A673 (cell line): ENCODE results near the gene ZDHHC22. TPM values are rescaled to one million over a fixed set of nuclear protein-coding genes. Genes with fewer than 3 reads are reported as not detected.

Experiments
- BruUV-seq: library from RNA; stranded (reverse); fragments of 400-500 nt; replicated peaks from 2 replicates; lab custom pipeline; 2021; lab: Mats Ljungman, UMichigan
- CTCF ChIA-PET: fragments of 300-600 bp; sonication (Branson Sonifier 250); formaldehyde crosslinking; loops from one replicate; lab custom pipeline; 2022; ENCODE audit warnings: antibody characterized with exemption; lab: Charles Lee
- POLR2A ChIA-PET: fragments of 300-600 bp; sonication (Branson Sonifier 250); formaldehyde crosslinking; loops from one replicate; lab custom pipeline; 2022; ENCODE audit warnings: antibody characterized with exemption; ENCODE audit not compliant: low non-redundant PET; lab: Charles Lee
- DNase-seq: peaks from one replicate; pipeline ENCODE4 v3.0.0-alpha.2; 2015; ENCODE audit warnings: low spot score
- H3K27ac ChIP-seq: fragments of 200-600 bp; sonication (generic); 2 replicates; pipeline ENCODE4 v1.5.1; 2016; ENCODE audit warnings: mixed run types, low read depth, mild to moderate bottlenecking, mixed read lengths, antibody characterized with exemption, low read length; ENCODE audit not compliant: poor library complexity, severe bottlenecking
- H3K27me3 ChIP-seq: fragments of 200-600 bp; sonication (generic); replicated peaks from 2 replicates; pipeline ENCODE4 v1.6.1; 2017; ENCODE audit warnings: mixed run types, low read depth, mild to moderate bottlenecking, mixed read lengths, antibody characterized with exemption, low read length; ENCODE audit not compliant: insufficient read depth, poor library complexity
- H3K36me3 ChIP-seq: fragments of 200-600 bp; sonication (generic); 2 replicates; pipeline ENCODE4 v1.6.1; 2016; ENCODE audit warnings: mixed run types, mild to moderate bottlenecking, mixed read lengths, antibody characterized with exemption, low read length; ENCODE audit not compliant: insufficient read depth, poor library complexity, severe bottlenecking
- H3K4me1 ChIP-seq: fragments of 200-600 bp; sonication (generic); 2 replicates; pipeline ENCODE4 v1.6.1; 2017; ENCODE audit warnings: mixed run types, mild to moderate bottlenecking, mixed read lengths, antibody characterized with exemption, low read length; ENCODE audit not compliant: insufficient read depth, poor library complexity, severe bottlenecking
- H3K4me3 ChIP-seq: fragments of 200-600 bp; sonication (generic); 2 replicates; pipeline ENCODE4 v1.5.1; 2016; ENCODE audit warnings: low read depth, mixed run types, mild to moderate bottlenecking, mixed read lengths, low read length; ENCODE audit not compliant: poor library complexity, severe bottlenecking
- H3K9me3 ChIP-seq: fragments of 200-600 bp; sonication (generic); 2 replicates; pipeline ENCODE4 v1.6.1; 2016; ENCODE audit warnings: mixed run types, low read depth, mild to moderate bottlenecking, mixed read lengths, antibody characterized with exemption, low read length; ENCODE audit not compliant: poor library complexity, severe bottlenecking
- EZH2 ChIP-seq: fragments of 200-600 bp; sonication (generic); IDR thresholded peaks from 2 replicates; pipeline ENCODE4 v1.6.1; 2017; ENCODE audit warnings: borderline replicate concordance, low read depth, mild to moderate bottlenecking, mixed read lengths, antibody characterized with exemption, low read length; ENCODE audit not compliant: poor library complexity, severe bottlenecking
- intact Hi-C: fragments of 100-400 bp; cut with micrococcal nuclease; formaldehyde crosslinking; loops from one replicate; pipeline ENCODE4 v1.10.0; 2022; ENCODE audit not compliant: unreplicated experiment
- total RNA-seq: library from RNA; stranded (reverse); gene quantifications from 2 replicates; pipeline ENCODE4 v1.2.3, GENCODE V29; 2021
- TF ChIP-seq, protein P1 (sequence below): fragments of 300-800, 200-600 bp; sonication (generic); conservative IDR thresholded peaks from 2 replicates; pipeline ENCODE4 v1.5.1; 2017; ENCODE audit warnings: low read depth, mild to moderate bottlenecking, antibody characterized with exemption, low read length, moderate library complexity, mixed read lengths

The ZDHHC22 gene
- total RNA-seq, 1 experiment from 2014 or later: 0.60 TPM

GRCh38 chr14:77103475-77103874 lies 38.1 kb downstream of the ZDHHC22 start:
- BruUV-seq: no TSS peak
- no peak for TF ChIP-seq EZH2
- TF ChIP-seq, protein P1, sequence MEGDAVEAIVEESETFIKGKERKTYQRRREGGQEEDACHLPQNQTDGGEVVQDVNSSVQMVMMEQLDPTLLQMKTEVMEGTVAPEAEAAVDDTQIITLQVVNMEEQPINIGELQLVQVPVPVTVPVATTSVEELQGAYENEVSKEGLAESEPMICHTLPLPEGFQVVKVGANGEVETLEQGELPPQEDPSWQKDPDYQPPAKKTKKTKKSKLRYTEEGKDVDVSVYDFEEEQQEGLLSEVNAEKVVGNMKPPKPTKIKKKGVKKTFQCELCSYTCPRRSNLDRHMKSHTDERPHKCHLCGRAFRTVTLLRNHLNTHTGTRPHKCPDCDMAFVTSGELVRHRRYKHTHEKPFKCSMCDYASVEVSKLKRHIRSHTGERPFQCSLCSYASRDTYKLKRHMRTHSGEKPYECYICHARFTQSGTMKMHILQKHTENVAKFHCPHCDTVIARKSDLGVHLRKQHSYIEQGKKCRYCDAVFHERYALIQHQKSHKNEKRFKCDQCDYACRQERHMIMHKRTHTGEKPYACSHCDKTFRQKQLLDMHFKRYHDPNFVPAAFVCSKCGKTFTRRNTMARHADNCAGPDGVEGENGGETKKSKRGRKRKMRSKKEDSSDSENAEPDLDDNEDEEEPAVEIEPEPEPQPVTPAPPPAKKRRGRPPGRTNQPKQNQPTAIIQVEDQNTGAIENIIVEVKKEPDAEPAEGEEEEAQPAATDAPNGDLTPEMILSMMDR: no peak
- DNase-seq: no peak
- no peak overlapping the region for H3K27ac ChIP-seq
- ChIA-PET CTCF (no interaction called here), POLR2A (no interaction called here)
- intact Hi-C loops: no loop called here
- no peaks in the 10 kb centered on the region for H3K27me3 ChIP-seq
- H3K4me1 ChIP-seq: peaks cover 11% of the 10 kb centered on the region
- H3K36me3 ChIP-seq: peaks cover 21% of the 10 kb centered on the region
- H3K9me3 ChIP-seq: no peaks in the 10 kb centered on the region
- no peak overlapping the region for H3K4me3 ChIP-seq

DNA sequence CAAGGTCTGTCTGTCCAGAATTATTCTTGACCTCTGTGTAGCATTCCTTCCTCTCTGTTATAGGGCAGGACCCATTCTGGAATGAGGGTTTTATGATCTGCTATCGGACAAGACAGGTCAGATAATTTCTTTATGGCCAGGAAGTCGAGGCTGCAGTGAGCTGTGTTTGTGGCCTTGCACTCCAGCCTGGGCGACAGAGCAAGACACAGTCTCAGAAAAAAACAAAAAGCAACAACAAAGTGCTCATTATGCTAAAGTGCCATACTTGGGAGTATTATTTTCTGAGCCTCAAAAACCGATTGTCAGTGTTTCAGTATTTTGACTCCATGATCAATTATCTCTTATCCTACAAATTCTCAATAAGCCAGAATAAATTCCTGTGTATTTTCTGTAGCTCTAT lies 39.4 kb downstream of the ZDHHC22 start:
- intact Hi-C loops: no loop called here
- no peak overlapping the region for H3K4me3 ChIP-seq
- ChIA-PET POLR2A (no interaction called here), CTCF (no interaction called here)
- H3K4me1 ChIP-seq: peaks cover 11% of the 10 kb centered on the region
- no peak overlapping the region for H3K27ac ChIP-seq
- TF ChIP-seq, protein P1: no peak
- no peak for TF ChIP-seq EZH2
- no peak for DNase-seq
- H3K36me3 ChIP-seq: peaks cover 13% of the 10 kb centered on the region
- no peaks in the 10 kb centered on the region for H3K9me3 ChIP-seq
- H3K27me3 ChIP-seq: no peaks in the 10 kb centered on the region
- BruUV-seq: no TSS peak

DNA sequence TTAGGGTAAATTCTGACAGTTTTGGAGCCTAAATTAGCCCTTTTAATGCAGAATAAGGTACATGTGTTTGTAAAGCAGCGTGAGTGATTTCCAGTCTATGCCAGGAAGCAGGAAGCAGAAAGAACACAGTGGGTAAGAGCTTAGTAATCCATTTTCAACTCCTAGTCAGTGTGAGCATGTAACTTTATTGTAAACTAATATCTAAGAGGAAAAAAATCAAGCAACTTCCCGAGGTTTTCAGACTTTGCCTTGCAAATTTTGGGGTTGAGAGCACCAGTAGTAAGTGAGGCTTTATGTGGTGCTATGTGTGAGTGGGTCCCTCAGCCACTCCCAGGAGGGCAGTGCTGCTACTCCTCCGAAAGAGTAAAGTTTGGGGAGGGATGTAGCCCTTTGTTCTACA lies 40.6 kb downstream of the ZDHHC22 start:
- H3K27ac ChIP-seq: no peak overlapping the region
- no peak for DNase-seq
- H3K4me1 ChIP-seq: peaks cover 17% of the 10 kb centered on the region
- ChIA-PET CTCF (no interaction called here), POLR2A (no interaction called here)
- H3K36me3 ChIP-seq: peaks cover 1% of the 10 kb centered on the region
- H3K9me3 ChIP-seq: no peaks in the 10 kb centered on the region
- no peaks in the 10 kb centered on the region for H3K27me3 ChIP-seq
- BruUV-seq: no TSS peak
- no peak overlapping the region for H3K4me3 ChIP-seq
- TF ChIP-seq, protein P1: no peak
- no peak for TF ChIP-seq EZH2
- intact Hi-C loops: no loop called here
